Sigmoid colon (tissue), 7 donors: ENCODE results near the gene PHC3. TPM values are rescaled to one million over a fixed set of nuclear protein-coding genes. Genes with fewer than 3 reads are reported as not detected.
"Not testable (repeated sequence)": the region's sequence is repeated elsewhere in the genome, so short reads cannot be mapped to it uniquely, and the experiment has no call there.

Source experiments
- DNase-seq: peaks from one replicate; pipeline ENCODE4 v3.0.0-alpha.2; 2019
- H3K27ac ChIP-seq, 4 donors: fragments of 200-600 bp; sonication (generic); one replicate each; pipeline ENCODE4 v1.5.1; 2016 to 2019; ENCODE audit warnings: mild to moderate bottlenecking in 1 of 4
- H3K27me3 ChIP-seq, 3 donors: fragments of 200-600 bp; sonication (generic); one replicate each; pipeline ENCODE4 v1.5.1; 2019; ENCODE audit warnings: mild to moderate bottlenecking in 1 of 3
- H3K36me3 ChIP-seq, 4 donors: fragments of 200-600 bp; sonication (generic); one replicate each; pipeline ENCODE4 v1.5.1; 2016 to 2019
- H3K4me1 ChIP-seq, 4 donors: fragments of 200-600 bp; sonication (generic); one replicate each; pipeline ENCODE4 v1.5.1; 2017 to 2019
- H3K4me3 ChIP-seq, 4 donors: fragments of 200-600 bp; sonication (generic); one replicate each; pipeline ENCODE4 v1.5.1; 2017 to 2019; ENCODE audit warnings: mild to moderate bottlenecking in 2 of 4, moderate library complexity in 1 of 4
- H3K9me3 ChIP-seq, 4 donors: fragments of 200-600 bp in 3 of 4; sonication (generic) in 3 of 4; one replicate each; pipeline versions ENCODE4 v1.5.1 to v1.6.1; 2013 to 2019
- CTCF ChIP-seq, 4 experiments: fragments of 450-650 bp in 3 of 4; fragments of 200-600 bp in 1 of 4; IDR thresholded peaks; one replicate each; pipeline ENCODE4 v1.5.1; 2016 to 2019; ENCODE audit warnings: antibody characterized with exemption in 4 of 4, mild to moderate bottlenecking in 3 of 4, moderate library complexity in 2 of 4
- EP300 ChIP-seq, 4 donors: sonication (generic); formaldehyde crosslinking; IDR thresholded peaks; one replicate each; pipeline ENCODE4 v1.6.1; 2017; ENCODE audit warnings: antibody characterized with exemption in 4 of 4
- POLR2A ChIP-seq, 2 donors: fragments of 450-650 bp; IDR thresholded peaks; one replicate each; pipeline ENCODE4 v1.6.1; 2016; ENCODE audit warnings: antibody characterized with exemption in 2 of 2, mild to moderate bottlenecking in 2 of 2, moderate library complexity in 2 of 2
- POLR2AphosphoS5 ChIP-seq, 4 donors: sonication (generic); formaldehyde crosslinking; IDR thresholded peaks; one replicate each; pipeline ENCODE4 v1.6.1; 2017; ENCODE audit warnings: antibody characterized with exemption in 4 of 4
- WGBS, 2 donors: extraction: QIAGEN DNeasy Blood & Tissue Kit; methylation state at CpG; one replicate each; pipeline ENCODE4 v1.1.7; 2013; 5-methylcytosine and 5-hydroxymethylcytosine counted together
- intact Hi-C: fragments of 100-400 bp; cut with DNase I; formaldehyde crosslinking; loops from one replicate; pipeline ENCODE4 v1.15.1; 2023
- polyA plus RNA-seq, 3 donors: library from polyadenylated mRNA; stranded (reverse); fragments of 200-250 nt; gene quantifications; one replicate each; pipeline ENCODE4 v1.2.3, GENCODE V29; 2013
- total RNA-seq, 4 donors: library from RNA; depleted of rRNA; stranded (reverse); fragments of >200 nt; gene quantifications; one replicate each; pipeline ENCODE4 v1.1.0, GENCODE V29; 2016
- donor health status: healthy with polysubstance abuse.
- donor health status: Bipolar disorder and iron deficiency.
- donor health status: healthy.

Gene PHC3
- total and polyA plus RNA-seq, 7 donors, result 3.0 to 85.9 (median 56.4) TPM

DNA sequence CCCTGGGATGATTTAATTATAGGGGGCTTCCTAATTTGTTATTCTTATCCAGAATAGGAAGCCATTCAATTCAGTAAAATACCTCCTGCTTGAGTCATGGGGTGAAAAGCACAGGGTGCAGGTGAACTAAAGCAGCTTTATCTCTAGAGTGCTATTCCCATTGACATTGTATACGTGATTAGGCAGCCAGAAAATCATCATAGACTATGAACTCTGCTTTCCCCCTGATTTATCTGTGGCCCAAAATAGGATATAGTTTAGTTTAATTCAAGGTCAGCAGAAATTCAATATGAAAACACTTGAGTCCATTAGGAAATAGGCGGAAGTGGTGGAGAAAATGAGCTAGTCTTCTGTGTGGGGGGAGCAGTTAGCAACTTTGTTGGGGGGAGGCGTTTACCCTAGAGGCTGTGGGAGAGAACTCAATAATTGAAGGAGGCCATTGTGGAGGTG, 22.5 kb upstream of the PHC3 start:
- DNase-seq, result no peak
- TF ChIP-seq CTCF (IDR thresholded peaks at IDR 0.05) (no peak), POLR2A (IDR thresholded peaks at IDR 0.05) (no peak), EP300 (IDR thresholded peaks at IDR 0.05) (no peak), POLR2AphosphoS5 (IDR thresholded peaks at IDR 0.05) (no peak)
- no peaks in the 10 kb centered on the region for H3K36me3 ChIP-seq
- H3K4me3 ChIP-seq, result no peak overlapping the region
- H3K27ac ChIP-seq, result no peak overlapping the region
- H3K27me3 ChIP-seq, result no peaks in the 10 kb centered on the region
- 78 to 80% methylated on average over 3 of the region's 3 CpGs for WGBS, 2 donors
- no peaks in the 10 kb centered on the region for H3K4me1 ChIP-seq
- H3K9me3 ChIP-seq, result no peaks in the 10 kb centered on the region
- intact Hi-C loops, result no loop called here

- WGBS, 2 donors, result 86 to 88% methylated on average over 4 of the region's 4 CpGs
- Histone ChIP-seq H3K36me3 (no peaks in the 10 kb centered on the region), H3K27ac (no peak overlapping the region), H3K9me3 (no peaks in the 10 kb centered on the region), H3K4me1 (no peaks in the 10 kb centered on the region), H3K4me3 (no peak overlapping the region), H3K27me3 (no peaks in the 10 kb centered on the region)
- intact Hi-C loops, result no loop called here
- DNase-seq, result no peak
- TF ChIP-seq CTCF (IDR thresholded peaks at IDR 0.05) (no peak), POLR2A (IDR thresholded peaks at IDR 0.05) (no peak), EP300 (IDR thresholded peaks at IDR 0.05) (no peak), POLR2AphosphoS5 (IDR thresholded peaks at IDR 0.05) (no peak)
Observed at GRCh38 chr3:170203457-170203856, 21.9 kb upstream of the PHC3 start.

- H3K27me3 ChIP-seq, result no peaks in the 10 kb centered on the region
- 94 to 95% methylated on average over 5 of the region's 5 CpGs for WGBS, 2 donors
- H3K9me3 ChIP-seq, result no peaks in the 10 kb centered on the region
- H3K36me3 ChIP-seq, result no peaks in the 10 kb centered on the region
- no peak overlapping the region for H3K27ac ChIP-seq
- intact Hi-C loops, result no loop called here
- H3K4me3 ChIP-seq, result no peak overlapping the region
- no peak for DNase-seq
- H3K4me1 ChIP-seq, result no peaks in the 10 kb centered on the region
- TF ChIP-seq EP300 (IDR thresholded peaks at IDR 0.05) (no peak), POLR2AphosphoS5 (IDR thresholded peaks at IDR 0.05) (no peak), CTCF (IDR thresholded peaks at IDR 0.05) (no peak), POLR2A (IDR thresholded peaks at IDR 0.05) (no peak)
Observed at GRCh38 chr3:170201527-170201926, 20.0 kb upstream of the PHC3 start.

- Histone ChIP-seq H3K4me1 (no peaks in the 10 kb centered on the region), H3K27ac (no peak overlapping the region), H3K27me3 (no peaks in the 10 kb centered on the region), H3K36me3 (no peaks in the 10 kb centered on the region), H3K9me3 (no peaks in the 10 kb centered on the region), H3K4me3 (no peak overlapping the region)
- no peak for DNase-seq
- intact Hi-C loops, result no loop called here
- no peak for TF ChIP-seq POLR2AphosphoS5 (IDR thresholded peaks at IDR 0.05)
- no peak for TF ChIP-seq CTCF (IDR thresholded peaks at IDR 0.05)
- no peak for TF ChIP-seq EP300 (IDR thresholded peaks at IDR 0.05)
- no peak for TF ChIP-seq POLR2A (IDR thresholded peaks at IDR 0.05)
Observed at GRCh38 chr3:170200987-170201386, 19.5 kb upstream of the PHC3 start.

DNA sequence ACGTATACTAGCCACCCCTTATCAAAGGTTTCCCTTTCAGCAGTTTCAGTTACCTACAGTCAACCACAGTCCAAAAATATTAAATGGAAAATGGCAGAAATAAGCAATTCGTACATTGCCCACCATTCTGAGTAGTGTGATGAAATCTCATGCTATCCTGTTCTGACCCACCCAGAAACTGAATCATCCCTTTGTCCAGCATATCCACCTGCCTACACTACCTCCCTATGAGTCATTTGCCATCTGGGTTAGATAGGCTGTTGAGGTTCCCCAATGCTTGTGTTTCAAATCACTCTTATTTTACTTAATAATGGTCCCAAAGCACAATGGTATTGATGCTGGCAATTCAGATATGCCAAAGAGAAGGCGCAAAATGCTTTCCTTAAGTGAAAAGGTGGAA, 15.3 kb upstream of the PHC3 start:
- Histone ChIP-seq H3K4me1 (no peaks in the 10 kb centered on the region), H3K9me3 (no peaks in the 10 kb centered on the region), H3K27me3 (no peaks in the 10 kb centered on the region), H3K36me3 (no peaks in the 10 kb centered on the region), H3K4me3 (no peak overlapping the region), H3K27ac (no peak overlapping the region)
- intact Hi-C loops, result no loop called here
- WGBS, 2 donors, result 93 to 94% methylated on average over 3 of the region's 3 CpGs
- DNase-seq, result no peak
- no peak for TF ChIP-seq EP300 (IDR thresholded peaks at IDR 0.05)
- no peak for TF ChIP-seq POLR2AphosphoS5 (IDR thresholded peaks at IDR 0.05)
- TF ChIP-seq CTCF (IDR thresholded peaks at IDR 0.05), result no peak
- TF ChIP-seq POLR2A (IDR thresholded peaks at IDR 0.05), result no peak

DNA sequence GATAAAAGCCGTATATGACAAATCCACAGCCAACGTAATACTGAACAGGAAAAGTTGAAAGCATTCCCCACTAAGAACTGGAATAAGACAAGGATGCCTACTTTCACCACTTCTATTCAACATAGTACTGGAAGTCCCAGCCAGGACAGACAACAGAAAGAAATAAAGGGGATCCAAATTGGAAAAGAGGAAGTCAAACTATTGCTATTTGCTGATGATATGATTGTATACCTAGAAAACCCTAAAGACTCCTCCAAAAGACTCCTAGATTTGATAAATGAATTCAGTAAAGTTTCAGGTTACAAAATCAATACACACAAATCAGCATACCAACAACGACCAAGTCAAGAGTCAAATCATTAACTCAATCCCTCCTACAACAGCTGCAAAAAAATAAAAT, 14.2 kb upstream of the PHC3 start:
- H3K36me3 ChIP-seq, H3K4me1 ChIP-seq, H3K4me3 ChIP-seq, H3K27ac ChIP-seq, H3K9me3 ChIP-seq, DNase-seq, intact Hi-C loops, H3K27me3 ChIP-seq: not testable (repeated sequence)
- 74 to 87% methylated on average over 3 of the region's 3 CpGs for WGBS, 2 donors
